Uterus (tissue), 4 donors: ENCODE results near the gene LUZP4. TPM values are rescaled to one million over a fixed set of nuclear protein-coding genes. Genes with fewer than 3 reads are reported as not detected.
"Not testable (repeated sequence)": the region's sequence is repeated elsewhere in the genome, so short reads cannot be mapped to it uniquely, and the experiment has no call there.

Experiments used
- DNase-seq, 2 donors: peaks; one replicate each; pipeline ENCODE4 v3.0.0-alpha.2; 2019 to 2020
- H3K27ac ChIP-seq, 2 donors: fragments of 200-600 bp; sonication (generic); 1 replicate in 1 of 2; 2 replicates in 1 of 2; pipeline ENCODE4 v1.5.1; 2016 to 2018
- H3K27me3 ChIP-seq, 2 donors: fragments of 200-600 bp; sonication (generic); one replicate each; pipeline ENCODE4 v1.5.1; 2018 to 2019; ENCODE audit warnings: control low read depth in 1 of 2
- H3K36me3 ChIP-seq, 2 donors: fragments of 200-600 bp; sonication (generic); one replicate each; pipeline ENCODE4 v1.5.1; 2019; ENCODE audit warnings: control low read depth in 1 of 2
- H3K4me1 ChIP-seq, 2 donors: fragments of 200-600 bp; sonication (generic); one replicate each; pipeline ENCODE4 v1.5.1; 2018 to 2019; ENCODE audit warnings: control low read depth in 1 of 2
- H3K4me3 ChIP-seq, 2 donors: fragments of 200-600 bp; sonication (generic); 1 replicate in 1 of 2; 2 replicates in 1 of 2; pipeline ENCODE4 v1.5.1; 2018 to 2019; ENCODE audit warnings: mild to moderate bottlenecking in 1 of 2
- H3K9me3 ChIP-seq, 2 donors: fragments of 200-600 bp; sonication (generic); one replicate each; pipeline ENCODE4 v1.5.1; 2019; ENCODE audit warnings: control low read depth in 1 of 2
- CTCF ChIP-seq, 4 experiments: fragments of 200-600 bp in 2 of 4; fragments of 450-650 bp in 2 of 4; sonication (generic) in 2 of 4; IDR thresholded peaks; one replicate each; pipeline ENCODE4 v1.5.1; 2016 to 2019; ENCODE audit warnings: antibody characterized with exemption in 4 of 4, mild to moderate bottlenecking in 2 of 4, moderate library complexity in 1 of 4
- POLR2A ChIP-seq, 2 donors: fragments of 450-650 bp; IDR thresholded peaks; one replicate each; pipeline ENCODE4 v1.6.1; 2016; ENCODE audit warnings: antibody characterized with exemption in 2 of 2, mild to moderate bottlenecking in 1 of 2, moderate library complexity in 1 of 2
- intact Hi-C: fragments of 100-400 bp; cut with DNase I; formaldehyde crosslinking; loops from one replicate; pipeline ENCODE4 v1.15.1; 2023; ENCODE audit warnings: low total_unique reads
- total RNA-seq, 4 donors: library from RNA; depleted of rRNA in 3 of 4; stranded (reverse); fragments of >200 nt in 3 of 4; gene quantifications; one replicate each; pipeline versions ENCODE4 v1.1.0 to v1.2.4, GENCODE V29; 2014 to 2023
- donor health status: DM: yes; HTN: yes; CAD: no.

LUZP4 gene
- total RNA-seq, 4 donors from 2014 or later, result not detected

- H3K27me3 ChIP-seq, result no peaks in the 10 kb centered on the region
Observed at GRCh38 chrX:115345615-115346014, 56.1 kb downstream of the LUZP4 start.

GRCh38 chrX:115346738-115347137 lies 57.2 kb downstream of the LUZP4 start:
- H3K27me3 ChIP-seq, intact Hi-C loops, H3K9me3 ChIP-seq: not testable (repeated sequence)

More at GRCh38 chrX:115345615-115346014, 56.1 kb downstream of the LUZP4 start:
- peak overlapping the region; percentile 73 to 80 for H3K27ac ChIP-seq
- TF ChIP-seq POLR2A (IDR thresholded peaks at IDR 0.05) (no peak), CTCF (IDR thresholded peaks at IDR 0.05) (no peak)
- H3K9me3 ChIP-seq, result no peaks in the 10 kb centered on the region
- H3K4me3 ChIP-seq, result no peak overlapping the region
- intact Hi-C loops, result no loop called here
- no peaks in the 10 kb centered on the region for H3K36me3 ChIP-seq
- DNase-seq, result no peak
- peaks cover 0 to 9% of the 10 kb centered on the region in 2 donors for H3K4me1 ChIP-seq

GRCh38 chrX:115348446-115349225 lies 59.1 kb downstream of the LUZP4 start:
- no peak overlapping the region for H3K27ac ChIP-seq
- no peaks in the 10 kb centered on the region for H3K36me3 ChIP-seq
- intact Hi-C loops, result no loop called here
- no peak overlapping the region for H3K4me3 ChIP-seq
- TF ChIP-seq CTCF (IDR thresholded peaks at IDR 0.05) (no peak), POLR2A (IDR thresholded peaks at IDR 0.05) (no peak)
- H3K4me1 ChIP-seq, result peaks cover 0 to 9% of the 10 kb centered on the region in 2 donors
- no peaks in the 10 kb centered on the region for H3K27me3 ChIP-seq
- no peaks in the 10 kb centered on the region for H3K9me3 ChIP-seq
- no peak for DNase-seq

More at GRCh38 chrX:115346738-115347137, 57.2 kb downstream of the LUZP4 start:
- not testable (repeated sequence) for H3K27ac ChIP-seq, H3K4me1 ChIP-seq, DNase-seq, H3K36me3 ChIP-seq, H3K4me3 ChIP-seq

- Histone ChIP-seq H3K4me1 (no peaks in the 10 kb centered on the region), H3K27me3 (no peaks in the 10 kb centered on the region), H3K4me3 (no peak overlapping the region), H3K36me3 (no peaks in the 10 kb centered on the region), H3K27ac (no peak overlapping the region), H3K9me3 (no peaks in the 10 kb centered on the region)
- DNase-seq, result no peak
- no peak for TF ChIP-seq CTCF (IDR thresholded peaks at IDR 0.05)
- no peak for TF ChIP-seq POLR2A (IDR thresholded peaks at IDR 0.05)
- intact Hi-C loops, result no loop called here
Observed at GRCh38 chrX:115350711-115351381, 61.3 kb downstream of the LUZP4 start.

GRCh38 chrX:115356369-115356768 lies 66.9 kb downstream of the LUZP4 start:
- intact Hi-C loops, result no loop called here
- H3K9me3 ChIP-seq, result no peaks in the 10 kb centered on the region
- H3K27me3 ChIP-seq, result no peaks in the 10 kb centered on the region
- H3K36me3 ChIP-seq, result no peaks in the 10 kb centered on the region
- H3K4me1 ChIP-seq, result no peaks in the 10 kb centered on the region
- no peak overlapping the region for H3K4me3 ChIP-seq
- DNase-seq, result no peak
- peak overlapping the region in 1 of 2 donors; percentile 42 for H3K27ac ChIP-seq
- TF ChIP-seq POLR2A (IDR thresholded peaks at IDR 0.05), result no peak
- TF ChIP-seq CTCF (IDR thresholded peaks at IDR 0.05), result no peak

Other genes starting within 250 kb of the LUZP4 start
- gene RBMXL3, start 100.3 kb upstream of the LUZP4 start, total RNA-seq, result not detected
- gene LRCH2, start 55.6 kb upstream of the LUZP4 start, total RNA-seq, result 10 to 100 TPM in 3 of 4 donors, 1 to 10 TPM in 1; 3.3 to 23.3 (median 15.9) TPM